HG03060 (cell line): Measurements from ENCODE around the gene SLC35G3.
"Not testable (repeated sequence)": the region's sequence is repeated elsewhere in the genome, so short reads cannot be mapped to it uniquely, and the experiment has no call there.

Experiments used
- ATAC-seq: cut with Tn5 transposase; IDR thresholded peaks from one replicate; pipeline ENCODE4 v1.9.1; 2021; ENCODE audit warnings: low read depth, moderate number of reproducible peaks; ENCODE audit not compliant: unreplicated experiment

Gene SLC35G3

DNA sequence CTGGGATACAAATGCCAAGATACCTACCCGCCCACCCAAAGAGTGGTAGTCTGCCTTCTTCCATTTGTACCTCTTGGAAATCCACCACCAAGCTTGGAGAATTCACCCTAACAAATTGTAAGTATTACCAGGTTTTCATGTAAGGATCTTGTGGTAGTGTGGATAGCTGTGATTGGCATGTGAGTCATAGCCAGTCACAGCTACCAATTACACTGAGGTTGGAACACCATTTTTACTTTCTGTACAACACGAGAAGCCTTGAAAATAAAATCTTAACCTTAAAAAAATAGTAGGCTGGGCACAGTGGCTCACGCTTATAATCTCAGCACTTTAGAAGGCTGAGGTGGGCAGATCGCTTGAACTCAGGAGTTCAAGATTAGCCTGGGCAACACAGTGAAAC, 18.5 kb upstream of the SLC35G3 start:
- ATAC-seq, result no peak

DNA sequence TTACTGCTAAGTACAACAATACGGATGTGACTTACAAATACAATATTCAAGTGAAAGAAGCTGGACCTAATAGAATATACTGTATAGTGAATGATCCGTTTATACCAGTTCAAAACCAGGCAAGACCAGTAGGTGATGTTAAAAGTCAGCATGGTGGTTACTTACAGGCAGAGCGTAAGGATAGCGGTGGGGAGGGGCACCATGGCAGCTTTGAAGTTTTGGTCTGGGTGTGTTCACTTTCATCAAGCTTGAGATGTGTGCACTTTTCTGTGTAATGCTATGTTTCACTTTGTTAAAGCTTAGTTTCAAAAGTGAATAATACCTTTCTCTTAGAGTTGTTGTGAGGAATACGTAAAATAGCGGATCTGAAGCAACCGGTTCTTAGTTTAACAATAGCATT, 16.5 kb upstream of the SLC35G3 start:
- ATAC-seq, result no peak

DNA sequence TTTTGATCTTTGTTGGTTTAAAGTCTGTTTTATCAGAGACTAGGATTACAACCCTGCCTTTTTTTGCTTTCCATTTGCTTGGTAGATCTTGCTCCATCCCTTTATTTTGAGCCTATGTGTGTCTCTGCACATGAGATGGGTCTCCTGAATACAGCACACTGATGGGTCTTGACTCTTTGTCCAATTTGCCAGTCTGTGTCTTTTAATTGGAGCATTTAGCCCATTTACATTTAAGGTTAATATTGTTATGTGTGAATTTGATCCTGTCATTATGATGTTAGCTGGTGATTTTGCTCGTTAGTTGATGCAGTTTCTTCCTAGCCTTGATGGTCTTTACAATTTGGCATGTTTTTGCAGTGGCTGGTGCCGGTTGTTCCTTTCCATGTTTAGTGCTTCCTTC, 8.4 kb upstream of the SLC35G3 start:
- not testable (repeated sequence) for ATAC-seq

DNA sequence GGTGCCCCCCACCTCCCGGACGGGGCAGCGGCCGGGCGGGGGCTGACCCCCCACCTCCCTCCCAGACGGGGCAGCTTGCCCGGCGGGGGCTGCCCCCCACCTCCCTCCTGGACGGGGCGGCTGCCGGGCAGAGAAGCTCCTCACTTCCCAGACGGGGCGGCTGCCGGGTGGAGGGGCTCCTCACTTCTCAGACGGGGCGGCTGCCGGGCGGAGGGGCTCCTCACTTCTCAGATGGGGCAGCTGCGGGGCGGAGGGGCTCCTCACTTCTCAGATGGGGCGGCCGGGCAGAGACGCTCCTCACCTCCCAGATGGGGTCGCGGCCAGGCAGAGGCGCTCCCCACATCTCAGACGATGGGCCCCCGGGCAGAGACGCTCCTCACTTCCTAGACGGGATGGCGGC, 869 bp upstream of the SLC35G3 start:
- not testable (repeated sequence) for ATAC-seq

DNA sequence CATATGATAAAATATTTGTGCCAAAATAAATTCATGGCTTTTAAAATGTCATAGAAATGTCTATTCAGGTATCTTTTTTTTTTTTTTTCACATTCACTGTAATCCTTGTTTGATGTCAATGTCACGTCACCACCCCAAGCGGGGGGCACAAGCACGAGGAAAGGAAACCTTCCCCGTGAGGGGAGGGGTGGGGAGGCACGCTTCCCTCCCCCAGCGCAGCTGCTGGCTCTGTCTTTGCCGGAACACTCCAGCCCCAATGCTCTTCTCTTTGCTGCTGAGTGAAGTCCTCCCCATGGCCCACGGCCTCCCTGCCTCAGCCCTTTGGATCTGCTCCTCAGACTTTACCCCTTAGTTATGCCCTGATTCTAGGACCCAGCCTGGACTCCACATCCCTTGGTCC, 1.5 kb downstream of the SLC35G3 start:
- no peak for ATAC-seq

DNA sequence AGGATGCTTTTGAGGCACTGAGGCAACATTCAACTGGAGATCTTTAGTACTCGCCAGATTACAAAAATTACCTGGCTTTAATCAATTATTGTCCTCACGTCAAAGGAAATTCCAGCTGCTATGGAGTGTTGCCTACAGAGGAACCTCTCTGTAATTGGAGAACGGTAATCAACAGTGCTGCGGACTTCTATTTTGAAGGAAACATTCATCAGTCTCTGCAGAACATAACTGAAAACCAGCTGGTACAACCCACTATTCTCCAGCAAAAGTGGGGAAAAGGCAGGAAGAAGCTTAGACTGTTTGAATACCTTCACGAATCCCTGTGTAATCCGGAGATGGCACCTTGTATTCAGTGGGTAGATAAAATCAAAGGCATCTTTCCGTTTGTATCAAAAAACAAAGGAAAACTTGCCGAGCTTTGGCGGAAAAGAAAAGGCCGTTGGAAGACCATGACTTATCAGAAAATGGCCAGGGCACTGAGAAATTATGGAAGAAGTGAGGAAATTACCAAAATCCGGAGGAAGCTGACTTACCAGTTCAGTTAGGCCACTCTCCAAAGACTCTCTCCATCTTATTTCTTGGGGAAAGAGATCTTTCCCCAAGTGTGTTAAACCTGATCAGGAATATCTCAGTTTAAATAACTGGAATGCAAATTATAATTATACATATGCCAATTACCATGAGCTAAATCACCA, 3.0 kb downstream of the SLC35G3 start:
- ATAC-seq, result no peak

DNA sequence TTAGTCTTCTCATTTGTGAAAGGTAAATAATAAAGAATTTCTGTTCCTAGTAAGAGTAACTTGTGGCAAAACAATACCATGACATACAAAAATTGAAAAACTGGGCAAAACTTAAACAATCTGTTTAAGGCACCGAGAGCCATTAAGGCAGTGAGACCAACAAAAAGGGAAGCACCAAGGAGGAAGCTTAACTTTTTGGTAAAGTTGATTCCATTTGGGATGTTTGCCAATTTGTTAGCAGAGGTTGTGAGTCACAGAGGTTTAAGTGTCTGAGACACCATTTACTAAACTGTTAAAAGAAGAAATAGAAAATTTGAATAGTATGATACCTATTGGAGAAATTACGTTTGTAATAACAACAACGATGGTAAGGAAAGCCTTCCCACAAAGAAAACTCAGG, 4.9 kb downstream of the SLC35G3 start:
- no peak for ATAC-seq

DNA sequence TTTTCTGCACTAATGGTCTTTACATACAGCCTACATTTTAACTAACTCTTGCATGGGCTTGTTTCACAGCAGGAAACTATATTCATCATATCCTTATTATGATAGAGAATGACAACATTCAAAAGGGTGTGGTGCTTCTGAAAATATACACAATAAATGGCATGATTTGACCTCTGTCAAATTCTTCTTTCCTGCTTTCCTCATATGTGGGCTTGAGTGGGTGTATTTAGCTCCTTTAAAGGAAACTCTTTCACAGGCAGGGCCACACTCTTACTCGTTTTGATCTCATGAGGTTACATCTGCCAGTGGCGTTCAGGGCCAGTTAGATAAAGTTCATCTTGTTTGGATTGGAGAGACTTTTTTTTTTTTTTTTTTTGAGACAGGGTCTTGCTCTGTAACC, 6.1 kb downstream of the SLC35G3 start:
- ATAC-seq, result no peak

DNA sequence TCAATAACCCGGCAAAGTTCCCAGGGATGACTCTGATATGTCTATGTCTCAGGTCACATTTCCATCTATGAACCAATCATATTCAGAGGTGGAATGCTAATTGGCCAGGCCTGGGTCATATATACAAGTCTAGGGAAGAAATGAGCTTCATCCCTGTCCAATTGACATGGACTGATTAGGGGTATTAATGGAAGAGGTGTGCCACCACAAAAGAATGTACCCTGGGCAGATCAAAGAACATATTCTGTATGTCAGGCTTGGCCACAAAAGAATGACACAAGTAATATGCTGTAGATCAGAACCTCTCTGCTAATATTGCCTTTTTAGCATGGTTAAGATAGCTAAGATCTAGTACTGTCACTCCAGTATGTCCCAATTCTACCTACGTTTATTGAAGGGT, 6.7 kb downstream of the SLC35G3 start:
- no peak for ATAC-seq

DNA sequence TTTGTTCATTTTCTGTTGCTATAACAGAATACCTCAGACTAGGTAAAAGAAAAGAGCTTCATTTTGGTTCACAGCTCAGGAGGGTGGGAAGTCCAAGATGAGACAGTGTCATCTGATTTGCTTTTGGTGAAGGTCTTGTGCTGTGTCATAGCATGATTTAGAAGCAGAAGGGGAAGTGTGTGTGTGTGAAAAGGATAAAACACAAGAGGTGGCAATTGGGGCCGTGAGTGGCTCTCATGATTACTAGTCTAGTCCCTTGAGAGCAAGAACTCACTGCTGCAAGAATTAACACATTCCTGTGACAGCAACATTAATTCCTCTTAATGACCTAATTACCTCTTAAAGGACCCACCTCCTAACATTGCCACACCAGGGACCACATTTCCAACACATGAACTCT, 8.3 kb downstream of the SLC35G3 start:
- ATAC-seq, result no peak

DNA sequence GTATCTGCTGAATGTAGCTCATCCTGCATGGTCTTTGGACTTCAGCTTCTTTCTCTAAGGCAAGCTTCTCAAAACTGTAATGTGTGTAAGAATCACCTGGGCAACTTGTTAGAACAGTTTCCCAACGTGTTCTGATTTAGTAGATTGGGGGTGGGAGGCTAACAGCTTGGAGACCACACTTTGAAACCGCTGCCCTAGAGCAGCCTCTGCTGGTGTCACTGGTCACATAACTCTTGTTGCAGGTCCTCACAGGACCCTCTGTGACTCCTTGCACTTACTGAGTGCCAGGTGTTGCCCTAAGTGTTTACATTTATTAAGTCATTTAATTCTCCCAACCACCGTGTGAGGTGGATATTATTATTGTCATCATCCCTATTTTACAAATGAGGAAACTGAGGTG, 9.9 kb downstream of the SLC35G3 start:
- ATAC-seq, result no peak

DNA sequence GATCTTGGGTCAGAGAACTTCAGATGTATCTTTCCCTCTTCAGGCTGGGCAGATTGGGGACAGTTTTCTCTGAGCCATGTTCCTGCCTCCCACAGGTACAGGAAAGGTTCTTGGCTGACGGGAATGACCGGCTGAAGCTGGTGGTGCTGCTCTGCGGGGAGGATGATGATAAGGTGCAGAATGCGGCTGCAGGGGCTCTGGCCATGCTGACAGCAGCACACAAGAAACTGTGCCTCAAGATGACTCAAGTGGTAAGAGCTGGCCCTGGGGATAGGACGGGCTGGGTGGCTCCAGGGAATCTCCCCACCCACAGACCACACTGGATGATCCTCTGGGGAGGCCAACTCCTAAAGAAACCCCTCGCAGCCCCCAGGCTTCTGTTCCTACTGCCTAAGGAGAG, 10.9 kb downstream of the SLC35G3 start:
- ATAC-seq, result no peak

DNA sequence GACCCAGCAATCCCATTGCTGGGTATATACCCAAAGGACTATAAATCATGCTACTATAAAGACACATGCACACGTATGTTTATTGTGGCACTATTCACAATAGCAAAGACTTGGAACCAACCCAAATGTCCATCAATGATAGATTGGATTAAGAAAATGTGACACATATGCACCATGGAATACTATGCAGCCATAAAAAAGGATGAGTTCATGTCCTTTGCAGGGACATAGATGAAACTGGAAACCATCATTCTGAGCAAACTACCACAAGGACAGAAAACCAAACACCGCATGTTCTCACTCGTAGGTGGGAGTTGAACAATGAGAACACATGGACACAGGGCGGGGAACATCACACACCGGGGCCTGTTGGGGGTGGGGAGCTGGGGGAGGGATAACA, 14.8 kb downstream of the SLC35G3 start:
- ATAC-seq, result not testable (repeated sequence)

DNA sequence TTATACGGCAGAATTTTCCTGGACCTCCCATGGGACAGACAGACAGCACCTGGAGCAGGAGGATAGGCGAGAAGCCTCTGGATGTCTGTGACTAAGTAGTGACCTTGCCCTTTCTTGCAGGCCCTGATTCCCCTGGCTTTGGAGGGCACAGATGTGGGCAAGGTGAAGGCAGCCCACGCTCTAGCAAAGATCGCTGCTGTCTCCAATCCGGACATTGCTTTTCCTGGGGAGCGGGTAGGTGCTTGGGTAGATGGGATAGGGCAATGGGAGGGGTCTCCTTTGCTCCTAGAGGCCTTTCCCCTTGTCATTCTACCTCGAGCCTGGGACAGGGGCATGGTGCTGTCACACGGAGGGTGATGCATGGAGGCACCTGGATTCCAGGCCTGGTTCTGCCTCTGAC, 17.3 kb downstream of the SLC35G3 start:
- ATAC-seq, result no peak

DNA sequence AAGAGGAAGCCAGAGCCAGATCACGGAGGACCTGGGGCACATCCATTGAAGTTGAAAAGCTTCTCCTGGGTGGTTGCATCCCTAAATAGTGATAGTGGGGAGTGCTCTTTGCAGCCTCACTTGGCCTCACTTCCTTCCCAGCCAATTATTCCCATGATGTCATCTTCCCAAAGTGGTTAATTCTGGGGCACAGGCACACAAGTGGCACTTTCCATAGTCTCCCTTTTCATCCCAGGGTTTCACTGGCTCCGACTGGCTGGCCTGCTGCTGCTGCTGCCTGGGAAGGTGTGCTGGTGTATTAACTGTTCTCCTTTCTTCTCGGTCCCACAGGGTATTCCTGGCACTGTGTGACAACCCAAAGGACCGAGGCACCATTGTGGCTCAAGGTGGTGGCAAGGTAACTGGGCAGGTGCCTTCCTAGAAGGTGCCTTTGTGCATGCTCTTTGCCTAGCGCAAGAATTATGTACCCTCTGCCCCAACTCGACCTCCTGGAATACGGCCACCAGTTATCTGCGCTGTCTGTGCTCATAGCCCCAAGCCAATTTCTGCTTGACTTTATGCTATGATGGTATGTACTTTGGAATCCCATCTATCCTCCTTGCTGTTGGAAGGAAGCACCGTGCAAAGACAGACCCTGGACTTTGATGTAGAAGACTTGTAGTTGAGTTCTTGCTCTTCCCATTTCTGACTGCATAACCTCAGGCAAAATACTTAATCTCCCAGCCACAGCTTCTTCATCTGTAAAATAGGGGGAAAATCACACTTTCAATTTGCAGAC, 18.4 kb downstream of the SLC35G3 start:
- no peak for ATAC-seq

DNA sequence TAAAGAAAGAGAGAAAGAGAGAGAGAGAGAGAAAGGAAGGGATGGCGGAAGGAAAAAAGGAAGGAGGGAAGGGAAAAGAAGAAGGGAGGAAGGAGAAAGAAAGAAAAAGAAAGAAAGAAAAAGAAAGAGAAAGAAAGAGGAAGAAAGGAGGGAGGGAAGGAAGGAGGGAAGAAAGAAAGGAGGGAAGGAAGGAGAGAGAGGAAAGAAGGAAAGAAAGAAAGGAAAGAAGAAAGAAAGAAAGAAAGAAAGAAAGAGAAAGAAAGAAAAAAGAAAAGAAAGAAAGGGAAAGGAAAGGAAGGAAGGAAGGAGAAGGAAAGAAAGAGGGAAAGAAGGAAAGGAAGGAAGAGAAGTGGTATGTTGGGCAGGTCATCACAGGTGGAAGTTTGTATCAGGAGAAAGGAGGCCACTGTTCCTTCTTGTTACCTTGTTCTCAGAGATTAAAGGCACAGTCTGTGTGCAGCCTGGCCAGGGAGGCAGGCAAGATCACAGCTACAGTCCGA, 19.3 kb downstream of the SLC35G3 start:
- no peak for ATAC-seq

DNA sequence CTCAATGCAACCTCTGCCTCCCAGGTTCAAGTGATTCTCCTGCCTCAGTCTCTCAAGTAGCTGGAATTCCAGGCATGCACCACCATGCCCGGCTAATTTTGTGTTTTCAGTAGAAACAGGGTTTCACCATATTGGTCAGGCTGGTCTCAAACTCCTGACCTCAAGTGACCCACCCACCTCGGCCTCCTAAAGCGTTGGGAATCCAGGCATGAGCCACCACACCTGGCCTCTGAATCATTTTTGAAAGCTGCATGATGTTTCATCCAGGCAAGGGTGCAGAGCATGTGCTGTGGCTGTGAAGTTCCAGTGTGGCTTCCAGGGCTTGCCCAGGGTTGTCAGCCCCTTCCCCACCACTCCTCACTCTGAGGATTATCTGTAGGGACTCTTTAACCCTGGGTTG, 21.9 kb downstream of the SLC35G3 start:
- ATAC-seq, result not testable (repeated sequence)

DNA sequence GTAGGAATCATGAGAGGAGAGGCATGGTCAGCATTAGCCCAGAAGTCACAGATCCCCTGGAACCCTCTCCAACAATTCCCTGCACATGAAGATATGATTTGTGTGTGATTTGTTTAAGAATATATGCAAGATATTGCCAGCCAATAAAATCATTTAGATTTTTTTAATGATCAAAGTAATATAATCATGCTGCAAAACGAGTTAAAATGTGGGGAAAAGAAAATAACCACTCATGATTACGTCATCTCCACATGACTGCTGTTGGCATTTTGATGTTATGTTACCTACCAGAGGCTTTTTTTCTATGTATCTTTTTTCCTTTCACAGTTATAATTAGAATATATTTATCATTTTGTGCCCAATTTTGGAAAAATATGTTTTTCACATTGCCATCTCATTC, 22.4 kb downstream of the SLC35G3 start:
- ATAC-seq, result no peak

DNA sequence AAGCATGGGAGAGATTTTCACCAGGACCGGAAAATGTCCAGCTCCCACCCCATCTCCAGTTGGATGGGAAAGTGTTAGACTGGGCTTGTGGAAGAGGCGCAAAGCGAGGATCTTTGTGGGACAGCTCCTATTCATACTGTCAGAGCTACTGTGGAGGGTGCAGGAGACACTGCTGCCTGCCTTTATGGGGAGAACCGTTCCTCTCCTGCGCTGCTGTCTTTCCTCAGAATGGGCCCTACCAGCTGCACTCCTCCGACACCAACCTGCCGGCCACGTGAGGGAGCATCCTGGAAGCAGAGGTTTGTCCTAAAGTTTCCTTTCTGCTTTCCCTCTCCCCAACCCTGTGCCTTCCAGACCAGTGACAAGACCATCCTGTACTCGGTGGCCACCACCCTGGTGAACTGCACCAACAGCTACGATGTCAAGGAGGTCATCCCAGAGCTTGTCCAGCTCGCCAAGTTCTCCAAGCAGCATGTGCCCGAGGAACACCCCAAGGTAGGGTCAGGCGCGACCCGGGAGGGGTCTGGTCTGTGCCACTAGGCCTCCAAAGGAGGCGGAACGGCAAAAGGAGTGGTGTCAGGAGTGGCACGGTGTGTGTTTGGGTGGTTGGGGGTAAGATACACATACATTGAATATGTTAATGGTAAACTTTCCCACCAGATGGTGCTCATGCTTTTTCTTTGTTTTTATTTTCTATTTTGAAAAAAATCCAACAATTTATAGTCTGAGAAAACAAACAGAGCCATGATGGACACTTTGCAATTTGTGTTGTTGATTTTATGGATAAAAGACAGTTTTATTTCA, 23.0 kb downstream of the SLC35G3 start:
- no peak for ATAC-seq

DNA sequence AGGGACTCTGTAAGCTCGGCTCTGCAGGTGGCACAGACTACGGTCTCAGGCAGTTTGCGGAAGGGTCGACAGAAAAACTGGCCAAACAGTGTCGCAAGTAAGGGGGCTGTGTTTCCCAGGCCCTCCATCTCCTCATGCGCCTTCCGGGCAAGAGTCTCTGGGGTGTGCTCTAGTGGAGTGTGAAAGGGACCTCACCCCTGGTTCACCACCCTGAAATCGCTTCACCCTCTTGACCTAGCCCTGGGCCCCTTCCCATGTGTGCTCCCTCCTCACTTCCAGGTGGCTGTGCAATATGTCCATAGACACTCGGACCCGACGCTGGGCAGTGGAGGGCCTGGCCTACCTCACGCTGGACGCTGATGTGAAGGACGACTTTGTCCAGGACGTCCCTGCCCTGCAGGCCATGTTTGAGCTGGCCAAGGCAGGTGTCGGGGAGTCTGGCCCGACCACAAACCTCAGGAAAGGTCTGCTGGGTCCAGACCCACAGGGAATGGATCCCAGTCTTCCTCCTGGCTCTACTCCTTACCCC, 24.3 kb downstream of the SLC35G3 start:
- no peak for ATAC-seq

DNA sequence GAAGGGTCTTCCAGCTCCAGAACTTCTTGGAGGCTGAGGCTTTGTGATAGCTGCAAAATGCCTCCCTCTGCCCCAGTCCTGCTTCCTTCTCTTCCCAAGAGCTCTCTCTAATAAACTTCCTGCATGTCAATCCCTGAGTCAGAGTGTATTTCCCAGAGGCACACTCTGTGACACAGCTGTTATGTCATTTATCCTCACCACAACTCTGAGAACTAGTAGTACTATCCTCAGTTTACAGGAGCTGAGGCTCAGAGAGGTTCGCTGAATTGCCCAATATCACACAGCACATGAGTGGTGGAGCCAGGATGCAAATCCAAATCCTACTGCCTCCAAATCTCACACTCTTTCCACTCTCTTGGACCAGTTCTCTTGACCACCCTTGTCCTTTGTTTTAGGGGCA, 26.5 kb downstream of the SLC35G3 start:
- no peak for ATAC-seq
